OCI-LY7 (cell line): ENCODE measurements around the gene TARP.
"Not testable (repeated sequence)": the region's sequence is repeated elsewhere in the genome, so short reads cannot be mapped to it uniquely, and the experiment has no call there.

ENCODE experiments used
- BruUV-seq: library from RNA; stranded (reverse); fragments of 400-500 nt; replicated peaks from 2 replicates; lab custom pipeline; 2021; lab: Mats Ljungman, UMichigan
- CTCF ChIA-PET: fragments of 300-600 bp; sonication (Branson Sonifier 250); formaldehyde crosslinking; loops from one replicate; lab custom pipeline; 2022; ENCODE audit warnings: antibody characterized with exemption; ENCODE audit not compliant: unreplicated experiment; lab: Charles Lee
- POLR2A ChIA-PET: fragments of 300-600 bp; sonication (Branson Sonifier 250); formaldehyde crosslinking; loops from one replicate; lab custom pipeline; 2022; ENCODE audit warnings: antibody characterized with exemption; lab: Charles Lee
- DNase-seq: peaks from one replicate; pipeline ENCODE4 v3.0.0-alpha.2; 2015; ENCODE audit warnings: low spot score
- H2AFZ ChIP-seq: fragments of 200-600 bp; sonication (generic), shearing (Covaris generic); 2 replicates; pipeline ENCODE4 v1.6.1; 2014; ENCODE audit warnings: mild to moderate bottlenecking, antibody characterized with exemption, low read length, moderate library complexity
- H3K27ac ChIP-seq: fragments of 200-600 bp; sonication (generic); 2 replicates; pipeline ENCODE4 v1.5.1; 2014; ENCODE audit warnings: mixed run types, low read depth, mild to moderate bottlenecking, moderate library complexity, low read length, inconsistent platforms; ENCODE audit not compliant: poor library complexity, severe bottlenecking
- H3K36me3 ChIP-seq: fragments of 200-600 bp; sonication (generic); 2 replicates; pipeline ENCODE4 v1.6.1; 2014; ENCODE audit warnings: mild to moderate bottlenecking, antibody characterized with exemption, low read length, moderate library complexity, mixed read lengths; ENCODE audit not compliant: insufficient read depth
- H3K4me1 ChIP-seq: fragments of 200-600 bp; sonication (generic); 2 replicates; pipeline ENCODE4 v1.5.1; 2014; ENCODE audit warnings: mild to moderate bottlenecking, low read length; ENCODE audit not compliant: insufficient read depth, poor library complexity, severe bottlenecking
- H3K4me2 ChIP-seq: fragments of 200-600 bp; sonication (generic); 2 replicates; pipeline ENCODE4 v1.6.1; 2014; ENCODE audit warnings: mild to moderate bottlenecking, low read length
- H3K4me3 ChIP-seq: fragments of 200-600 bp; sonication (generic); 2 replicates; pipeline ENCODE4 v1.5.1; 2014; ENCODE audit warnings: mild to moderate bottlenecking, low read depth, low read length; ENCODE audit not compliant: poor library complexity, severe bottlenecking
- H3K79me2 ChIP-seq: fragments of 200-600 bp; sonication (generic); 2 replicates; pipeline ENCODE4 v1.6.1; 2016; ENCODE audit warnings: low read depth, mild to moderate bottlenecking, low read length, moderate library complexity, mixed read lengths; ENCODE audit not compliant: insufficient read depth
- H3K9me2 ChIP-seq: fragments of 200-600 bp; sonication (generic); 2 replicates; pipeline ENCODE4 v1.6.1; 2016; ENCODE audit warnings: mild to moderate bottlenecking, low read length, mixed read lengths; ENCODE audit not compliant: insufficient read depth
- H3K9me3 ChIP-seq: fragments of 200-600 bp; sonication (generic); 2 replicates; pipeline ENCODE4 v1.6.1; 2014; ENCODE audit warnings: mild to moderate bottlenecking, mixed run types, low read length, mixed read lengths
- H4K20me1 ChIP-seq: fragments of 200-600 bp; sonication (generic); 2 replicates; pipeline ENCODE4 v1.6.1; 2014; ENCODE audit warnings: mild to moderate bottlenecking, antibody characterized with exemption, low read length, moderate library complexity, mixed read lengths; ENCODE audit not compliant: insufficient read depth
- CTCF ChIP-seq: fragments of 200-600 bp; sonication (generic); conservative IDR thresholded peaks from 2 replicates; pipeline ENCODE4 v1.5.1; 2014; ENCODE audit warnings: mild to moderate bottlenecking, antibody characterized with exemption, low read length, moderate library complexity, mixed read lengths
- EZH2phosphoT487 ChIP-seq: fragments of 200-600 bp; sonication (generic); IDR thresholded peaks from 2 replicates; pipeline ENCODE4 v1.6.1; 2018; ENCODE audit warnings: low read depth, borderline replicate concordance, mild to moderate bottlenecking, mixed run types, antibody characterized with exemption, low read length, moderate library complexity, mixed read lengths
- intact Hi-C: fragments of 100-400 bp; cut with micrococcal nuclease; formaldehyde crosslinking; loops from one replicate; pipeline ENCODE4 v1.10.0; 2022; ENCODE audit not compliant: unreplicated experiment

Gene TARP

DNA sequence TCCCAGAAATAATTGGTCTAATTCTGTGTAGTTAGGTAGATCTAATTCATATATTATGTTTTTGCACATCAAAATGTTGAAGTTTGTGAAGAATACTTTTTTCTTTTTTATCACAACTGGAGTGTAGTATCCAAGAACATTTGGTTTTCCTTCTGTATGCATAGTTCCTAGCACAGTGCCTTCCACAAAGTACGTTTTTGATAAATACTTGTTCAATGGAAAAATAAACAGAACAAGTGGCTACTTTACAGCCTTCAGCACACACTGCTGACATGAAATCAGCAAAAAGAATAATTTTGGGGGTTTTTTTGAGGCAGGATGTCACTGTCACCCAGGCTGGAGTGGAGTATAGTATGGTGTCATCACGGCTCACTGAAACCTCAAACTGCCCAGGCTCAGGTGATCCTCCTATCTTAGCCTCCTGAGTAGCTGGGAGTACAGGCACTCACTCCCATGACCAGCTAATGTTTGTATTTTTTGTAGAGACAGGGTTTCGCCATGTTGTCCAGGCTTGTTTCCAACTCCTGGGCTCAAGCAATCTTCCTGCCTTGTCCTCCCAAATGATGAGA is 27.9 kb downstream of the TARP start:
- H3K4me3 ChIP-seq = no peak overlapping the region
- POLR2A ChIA-PET = no interaction called here
- no peak for DNase-seq
- intact Hi-C loops = no loop called here
- H4K20me1 ChIP-seq = no peaks in the 10 kb centered on the region
- no peaks in the 10 kb centered on the region for H3K79me2 ChIP-seq
- no peak overlapping the region for H2AFZ ChIP-seq
- H3K27ac ChIP-seq = no peak overlapping the region
- no TSS peak for BruUV-seq
- H3K36me3 ChIP-seq = no peaks in the 10 kb centered on the region
- CTCF ChIA-PET = no interaction called here
- H3K4me1 ChIP-seq = no peaks in the 10 kb centered on the region
- no peaks in the 10 kb centered on the region for H3K9me3 ChIP-seq
- H3K4me2 ChIP-seq = no peak overlapping the region
- no peaks in the 10 kb centered on the region for H3K9me2 ChIP-seq
- TF ChIP-seq EZH2phosphoT487 (no peak), CTCF (no peak)

DNA sequence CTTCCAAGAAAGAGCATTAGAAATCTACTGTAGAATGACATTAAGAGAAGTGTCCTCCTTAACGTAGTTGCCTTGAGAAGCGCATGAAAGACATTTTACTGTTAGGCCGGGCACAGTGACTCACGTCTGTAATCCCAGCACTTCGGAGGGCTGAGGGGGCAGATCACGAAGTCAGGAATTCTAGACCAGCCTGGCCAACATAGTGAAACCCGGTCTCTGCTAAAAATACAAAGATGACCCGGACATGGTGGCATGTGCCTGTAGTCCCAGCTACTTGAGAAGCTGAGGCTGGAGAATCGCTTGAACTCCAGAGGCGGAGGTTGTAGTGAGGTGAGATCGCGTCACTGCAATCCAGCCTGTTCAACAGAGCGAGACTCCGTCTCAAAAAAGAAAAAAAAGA is 28.9 kb downstream of the TARP start:
- no peaks in the 10 kb centered on the region for H3K9me3 ChIP-seq
- TF ChIP-seq EZH2phosphoT487 = no peak
- TF ChIP-seq CTCF = no peak
- no TSS peak for BruUV-seq
- H3K4me3 ChIP-seq = no peak overlapping the region
- H2AFZ ChIP-seq = no peak overlapping the region
- DNase-seq = no peak
- H3K4me1 ChIP-seq = no peaks in the 10 kb centered on the region
- H3K27ac ChIP-seq = no peak overlapping the region
- H3K4me2 ChIP-seq = no peak overlapping the region
- no peaks in the 10 kb centered on the region for H3K36me3 ChIP-seq
- no peaks in the 10 kb centered on the region for H3K79me2 ChIP-seq
- H4K20me1 ChIP-seq = no peaks in the 10 kb centered on the region
- intact Hi-C loops = no loop called here
- POLR2A ChIA-PET = no interaction called here
- no peaks in the 10 kb centered on the region for H3K9me2 ChIP-seq
- CTCF ChIA-PET = no interaction called here

- DNase-seq, H3K27ac ChIP-seq, H3K4me1 ChIP-seq, H2AFZ ChIP-seq, H3K4me3 ChIP-seq, H3K36me3 ChIP-seq, H3K79me2 ChIP-seq, CTCF ChIA-PET, BruUV-seq, POLR2A ChIA-PET, intact Hi-C loops, H4K20me1 ChIP-seq, H3K9me3 ChIP-seq, H3K4me2 ChIP-seq, H3K9me2 ChIP-seq: not testable (repeated sequence)
These were observed 30.1 kb downstream of the TARP start for GRCh38 chr7:38243345-38243744.
